GM21529 (cell line): ENCODE data around the gene LGALS16.
"Not testable (repeated sequence)": the region's sequence is repeated elsewhere in the genome, so short reads cannot be mapped to it uniquely, and the experiment has no call there.

Source experiments
- ATAC-seq: cut with Tn5 transposase; IDR thresholded peaks from one replicate; pipeline ENCODE4 v1.9.1; 2021; ENCODE audit not compliant: unreplicated experiment

The LGALS16 gene

DNA sequence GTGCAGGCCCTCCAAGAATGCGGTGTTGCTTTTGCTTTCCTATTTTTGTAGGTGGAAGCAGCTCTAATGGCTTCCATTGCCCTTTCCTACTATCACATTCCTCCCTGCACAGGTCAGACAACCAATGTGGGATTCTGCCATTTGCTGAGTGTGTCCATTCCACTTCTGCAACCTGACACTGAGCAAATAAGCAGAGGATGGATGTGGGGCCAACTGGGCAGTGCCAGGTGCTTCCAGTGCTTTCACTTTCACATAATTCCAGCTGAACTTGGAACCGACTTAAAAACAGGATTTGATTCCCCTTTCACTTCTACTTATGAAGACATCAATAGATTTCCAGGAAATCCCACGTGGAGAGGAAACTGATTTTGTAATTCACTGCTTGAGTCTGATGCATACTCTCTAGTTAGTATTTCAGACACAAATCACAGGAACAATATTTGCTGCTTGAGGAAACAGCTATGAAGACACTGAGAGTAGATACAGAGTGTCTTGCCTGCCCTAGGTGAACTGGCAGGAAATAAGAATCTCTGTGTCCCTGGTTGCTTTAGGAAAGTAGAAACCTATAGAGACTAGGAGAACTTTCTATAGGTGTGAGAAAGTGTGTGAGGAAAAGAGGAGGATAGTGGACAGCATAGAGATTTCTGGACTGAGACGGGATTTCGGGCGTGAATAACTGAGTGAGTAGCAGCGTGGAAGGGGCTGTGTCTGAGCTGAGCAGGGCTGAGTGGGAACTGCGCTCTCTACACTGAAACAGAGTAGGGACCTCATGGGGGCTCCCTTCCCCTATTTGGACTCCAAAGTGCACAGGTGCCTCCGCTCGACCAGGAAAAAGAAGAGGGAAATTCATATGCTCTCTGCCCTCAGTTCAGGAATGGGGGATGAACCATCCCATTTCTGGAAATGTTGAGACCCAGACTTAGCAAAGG, 22.5 kb downstream of the LGALS16 start:
- no peak for ATAC-seq

DNA sequence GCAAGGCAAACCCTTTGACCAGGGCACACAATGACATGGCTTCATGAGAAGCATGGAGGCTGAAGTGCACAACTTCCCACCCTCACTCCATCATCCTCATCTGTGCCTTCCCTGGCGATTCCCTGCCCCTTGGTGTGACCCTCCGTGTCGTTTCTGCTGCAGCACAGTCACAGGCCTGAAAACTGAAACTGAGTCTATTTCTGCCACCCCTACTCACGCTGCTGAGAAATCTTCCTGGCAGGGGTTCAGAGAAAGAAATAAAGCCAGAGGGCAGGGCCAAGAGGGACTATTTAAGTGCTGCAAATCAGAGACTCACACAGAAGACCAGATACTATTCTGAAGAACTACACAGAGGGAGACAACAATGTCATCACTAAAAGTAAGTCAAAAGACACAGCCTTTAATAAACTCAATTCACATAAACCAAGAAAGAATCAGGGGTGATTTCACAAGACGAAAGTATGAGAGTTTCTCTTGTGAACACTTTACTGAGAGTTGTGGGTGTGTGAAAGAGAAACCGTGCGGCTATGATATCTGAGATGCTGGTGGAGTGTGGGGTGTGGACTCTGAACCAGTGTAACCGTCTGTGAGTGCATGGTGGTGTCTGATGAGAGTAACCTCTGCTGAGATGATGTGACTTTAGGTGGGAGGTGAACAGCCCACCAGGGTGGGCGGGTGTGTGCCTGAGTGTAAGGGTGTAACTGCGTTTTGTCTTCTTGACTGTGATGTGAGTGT, 23.5 kb downstream of the LGALS16 start:
- ATAC-seq, result peak; percentile 70

DNA sequence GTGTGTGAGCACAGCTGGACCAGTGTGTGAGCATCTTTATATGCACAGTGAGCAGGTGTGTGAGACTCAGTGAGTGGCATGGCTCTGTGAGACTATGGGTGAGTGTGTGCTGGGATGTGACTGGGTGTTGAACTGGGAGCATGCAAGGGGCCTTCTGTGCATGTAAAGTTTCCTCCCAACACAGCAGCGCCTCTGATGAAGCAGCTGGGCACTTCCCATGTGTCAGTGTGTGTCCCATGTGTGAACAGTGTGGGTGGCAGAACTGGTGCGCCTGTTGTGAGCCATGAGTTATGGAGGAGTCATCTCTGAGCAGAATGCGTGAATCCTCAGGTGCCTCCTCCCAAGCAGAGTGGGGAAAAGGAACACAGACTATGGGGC, 24.1 kb downstream of the LGALS16 start:
- ATAC-seq, result peak; percentile 18

DNA sequence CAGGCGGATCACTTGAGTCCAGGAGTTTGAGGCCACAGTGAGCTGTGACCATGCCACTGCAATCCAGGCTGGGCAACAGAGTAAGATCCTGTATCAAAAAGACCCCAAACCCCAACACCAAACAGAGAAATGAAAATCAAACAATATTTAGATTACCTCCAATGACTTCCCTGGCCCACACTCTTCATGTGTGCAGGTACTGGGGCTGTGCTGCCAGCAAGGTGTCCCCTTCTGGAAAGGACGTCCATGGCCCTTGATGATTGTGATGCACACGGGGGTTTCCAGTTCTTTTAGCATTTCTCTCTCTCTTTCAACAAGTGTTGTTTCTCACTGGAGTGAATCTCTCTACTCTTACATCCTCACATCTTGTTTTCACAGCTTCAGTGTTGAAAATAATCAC, 24.9 kb downstream of the LGALS16 start:
- ATAC-seq, result no peak

DNA sequence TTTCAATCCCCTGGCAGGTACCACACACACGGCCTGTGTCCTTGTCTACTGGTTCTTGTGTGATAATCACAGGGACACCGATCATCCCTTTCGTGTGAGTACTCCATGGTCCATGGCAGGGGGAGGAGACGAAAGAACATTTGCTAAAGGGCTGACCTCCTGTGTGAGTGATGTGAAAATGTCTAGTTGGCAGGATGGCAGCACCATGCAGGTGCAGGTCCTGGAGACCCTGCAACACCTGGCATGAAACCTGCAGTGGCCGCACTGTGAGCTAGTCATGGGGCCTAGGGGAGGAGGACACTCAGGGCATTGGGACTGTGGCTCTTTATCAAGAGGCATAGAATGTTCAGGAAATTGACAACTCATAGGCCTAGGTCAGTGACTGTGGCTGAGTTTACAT, 25.7 kb downstream of the LGALS16 start:
- ATAC-seq, result no peak

GRCh38 chr19:39684267-39684666, 28.6 kb downstream of the LGALS16 start:
- ATAC-seq, result no peak

DNA sequence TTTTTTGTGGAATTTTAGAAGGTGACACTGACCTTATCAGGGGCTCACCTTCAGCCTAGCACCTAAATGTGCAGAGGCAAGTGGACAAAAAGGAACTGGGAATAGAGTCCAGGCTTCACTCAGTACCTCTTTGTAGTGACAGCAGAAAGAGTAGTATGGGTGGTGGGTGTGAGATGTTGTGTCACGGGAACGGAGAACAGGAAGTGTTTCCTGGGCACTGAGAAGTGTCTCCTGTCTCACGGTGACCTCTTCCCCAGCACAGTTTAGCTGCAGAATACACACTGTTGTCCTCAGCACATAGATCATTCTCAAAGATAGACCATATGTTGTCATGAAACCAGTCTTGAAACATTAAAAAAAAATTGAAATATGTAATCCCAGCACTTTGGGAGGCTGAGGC, 31.0 kb downstream of the LGALS16 start:
- ATAC-seq, result no peak

DNA sequence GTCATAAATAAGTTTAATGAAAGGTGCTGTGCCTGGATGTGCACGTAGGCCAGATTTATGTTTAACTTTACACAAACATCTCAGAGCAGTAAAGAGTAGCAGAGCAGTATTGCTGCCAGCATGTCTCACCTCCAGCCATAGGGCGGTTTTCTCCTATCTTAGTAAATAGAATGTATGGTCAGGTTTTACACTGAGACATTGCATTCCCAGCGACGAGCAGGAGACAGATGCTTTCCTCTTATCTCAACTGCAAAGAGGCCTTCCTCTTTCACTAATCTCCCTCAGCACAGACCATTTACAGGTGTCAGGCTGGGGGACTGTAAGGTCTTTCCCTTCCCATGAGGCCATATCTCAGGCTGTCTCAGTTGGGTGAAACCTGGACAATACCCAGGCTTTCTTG, 32.9 kb downstream of the LGALS16 start:
- ATAC-seq, result not testable (repeated sequence)

GRCh38 chr19:39692166-39692565, 36.5 kb downstream of the LGALS16 start:
- ATAC-seq, result no peak

GRCh38 chr19:39692822-39693221, 37.1 kb downstream of the LGALS16 start:
- ATAC-seq, result no peak

GRCh38 chr19:39695759-39696158, 40.0 kb downstream of the LGALS16 start:
- ATAC-seq, result no peak

DNA sequence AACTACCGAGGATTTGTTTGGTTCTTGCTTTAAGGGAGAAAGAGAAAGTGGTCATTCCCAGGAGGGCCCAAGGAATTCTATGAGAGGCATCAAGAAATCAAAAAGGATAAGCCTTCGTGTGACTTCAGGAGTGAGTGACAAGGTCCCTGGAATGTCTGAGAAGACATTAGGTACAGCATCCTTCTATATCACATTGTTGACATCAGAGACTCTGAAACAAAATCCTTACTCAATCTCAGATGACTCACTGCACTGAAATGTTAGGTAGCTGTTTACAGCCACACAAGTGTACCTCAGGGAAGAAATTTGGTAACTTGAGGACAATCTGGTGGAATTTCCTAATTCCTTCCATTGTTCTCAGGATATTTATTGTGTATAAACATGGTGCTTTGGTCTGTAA, 40.7 kb downstream of the LGALS16 start:
- no peak for ATAC-seq

DNA sequence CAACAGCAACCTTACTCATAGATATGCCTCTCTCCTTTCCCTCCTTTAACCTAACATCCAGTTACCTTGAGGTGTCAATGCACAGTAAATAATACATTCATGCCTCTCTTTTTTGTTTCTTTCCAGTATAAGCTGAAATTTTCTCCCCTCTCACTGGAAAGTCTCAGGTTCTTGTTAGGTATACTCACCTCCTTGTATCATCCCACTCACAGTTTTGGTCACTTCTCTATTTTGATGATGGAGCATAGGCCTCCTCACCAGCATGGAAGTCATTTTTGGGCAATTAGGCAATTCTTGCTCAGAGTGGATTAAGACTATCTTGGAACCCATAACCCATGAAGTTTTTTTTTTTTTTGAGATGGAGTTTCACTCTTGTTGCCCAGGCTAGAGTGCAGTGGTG, 42.8 kb downstream of the LGALS16 start:
- no peak for ATAC-seq

- peak; percentile 43 for ATAC-seq
Measured at GRCh38 chr19:39701291-39701690, 45.6 kb downstream of the LGALS16 start.

DNA sequence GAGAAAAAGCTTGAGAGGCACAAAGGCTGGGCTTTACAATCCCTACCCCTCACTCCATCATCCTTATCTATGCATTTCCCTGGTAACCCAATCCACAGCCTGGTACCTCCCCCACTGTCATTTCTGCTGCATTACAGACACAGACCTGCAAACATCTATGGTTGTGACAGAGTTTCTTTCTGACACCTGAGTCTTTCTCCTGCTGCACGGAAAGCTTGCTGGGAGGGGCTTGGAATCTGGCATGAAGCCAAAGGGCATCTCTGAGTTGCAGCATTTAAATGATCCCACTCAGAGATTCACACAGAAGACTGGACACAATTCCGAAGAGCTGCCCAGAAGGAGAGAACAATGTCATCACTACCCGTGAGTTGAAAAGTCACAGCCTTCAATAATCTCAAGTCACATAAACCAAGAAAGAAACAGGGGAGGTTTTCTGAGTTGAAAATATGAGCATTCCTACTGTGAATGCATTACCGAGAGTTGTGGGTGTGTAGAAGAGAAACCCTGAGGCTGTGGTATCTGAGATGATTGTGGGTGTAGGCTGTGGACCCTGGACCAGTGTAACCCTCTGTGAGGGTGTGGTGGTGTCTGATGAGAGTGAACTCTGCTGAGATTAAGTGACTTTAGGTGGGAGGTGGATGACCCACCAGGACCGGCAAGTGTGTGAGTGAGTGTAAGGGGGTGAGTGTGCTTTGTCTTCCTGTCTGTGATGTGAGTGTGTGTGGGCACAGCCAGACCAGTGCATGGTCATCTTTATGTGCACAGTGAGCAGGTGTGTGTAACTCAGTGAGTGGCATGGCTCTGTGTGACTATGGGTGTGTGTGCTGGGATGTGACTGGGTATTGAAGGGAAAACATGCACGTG, 48.7 kb downstream of the LGALS16 start, which contains the start of gene LGALS14:
Gene LGALS14, plus strand, starts transcription at position 301 of the 864 bp plus-strand sequence. Its CDS starts 48 bp downstream, at position 349.
- ATAC-seq, result no peak

DNA sequence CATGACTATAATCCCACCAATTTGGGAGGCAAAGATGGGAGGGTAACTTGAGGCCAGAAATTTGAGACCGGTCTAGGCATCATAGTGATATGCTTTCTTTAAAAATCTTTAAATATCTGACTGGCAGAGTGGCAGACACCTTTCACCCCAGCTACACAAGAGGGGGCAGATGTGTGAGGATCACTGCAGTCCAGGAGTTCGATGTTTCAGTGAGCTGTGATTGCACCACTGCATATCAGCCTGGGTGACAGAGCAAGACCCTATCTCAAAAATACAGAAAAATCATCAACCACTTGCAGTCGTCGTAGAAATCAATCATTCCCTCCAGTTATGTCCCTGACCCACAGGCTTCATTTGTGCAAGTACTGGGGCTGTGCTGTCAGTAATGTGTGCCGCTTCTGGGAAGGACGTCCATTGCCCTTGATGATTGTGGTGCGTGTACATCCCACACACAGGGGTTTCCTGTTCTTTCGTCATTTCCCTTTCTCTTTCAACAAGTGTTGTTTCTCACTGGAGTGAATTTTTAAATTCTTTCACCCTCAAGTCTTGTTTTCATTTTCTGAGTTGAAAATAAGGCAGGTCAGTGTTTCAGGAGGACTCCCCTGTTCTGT, 50.0 kb downstream of the LGALS16 start:
- ATAC-seq, result no peak

DNA sequence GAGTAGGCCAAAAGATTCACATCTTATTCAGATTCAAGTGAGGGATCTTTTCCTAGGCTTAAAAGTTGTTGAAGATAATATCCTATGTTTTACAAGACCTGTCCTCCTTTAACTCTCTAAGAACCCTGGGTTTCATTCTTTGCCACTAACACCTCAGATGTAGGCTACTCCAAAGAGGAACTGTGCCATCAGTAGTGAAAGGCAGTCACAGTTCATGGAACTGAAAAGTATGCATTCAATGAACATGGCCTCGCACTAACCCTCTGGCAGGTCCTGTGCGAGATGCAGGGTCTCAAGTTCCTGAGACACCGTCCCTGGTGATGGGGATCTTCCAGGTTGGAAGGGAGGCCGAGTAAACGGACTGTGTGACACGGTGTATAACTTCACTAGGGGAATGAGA, 52.9 kb downstream of the LGALS16 start:
- peak; percentile 48 for ATAC-seq

- no peak for ATAC-seq
Measured at GRCh38 chr19:39709026-39709872, 53.5 kb downstream of the LGALS16 start.
